Raji (cell line): ENCODE data around the gene HADHA.

Experiments used
- POLR2A ChIP-seq: IDR thresholded peaks from 2 replicates; pipeline ENCODE4 v1.6.1; 2011; ENCODE audit warnings: low read depth, low read length, control low read depth; ENCODE audit not compliant: insufficient read depth

HADHA gene

GRCh38 chr2:26215833-26216232 lies 28.6 kb downstream of the HADHA start:
- TF ChIP-seq POLR2A = no peak

- TF ChIP-seq POLR2A = no peak
Measured at GRCh38 chr2:26214759-26215158, 29.7 kb downstream of the HADHA start.

GRCh38 chr2:26212011-26212410 lies 32.4 kb downstream of the HADHA start:
- no peak for TF ChIP-seq POLR2A

GRCh38 chr2:26203906-26204305 lies 40.5 kb downstream of the HADHA start:
- no peak for TF ChIP-seq POLR2A

- no peak for TF ChIP-seq POLR2A
Measured at GRCh38 chr2:26202981-26203490, 41.4 kb downstream of the HADHA start.

- no peak for TF ChIP-seq POLR2A
Measured at GRCh38 chr2:26197516-26197915, 46.9 kb downstream of the HADHA start.

- TF ChIP-seq POLR2A = no peak
Measured at GRCh38 chr2:26196683-26197418, 47.6 kb downstream of the HADHA start.

GRCh38 chr2:26195040-26195984 lies 49.1 kb downstream of the HADHA start:
- no peak for TF ChIP-seq POLR2A

- TF ChIP-seq POLR2A = no peak
Measured at GRCh38 chr2:26193578-26194231, 50.7 kb downstream of the HADHA start.

- no peak for TF ChIP-seq POLR2A
Measured at GRCh38 chr2:26191316-26192159, 52.9 kb downstream of the HADHA start.

GRCh38 chr2:26190369-26190768 lies 54.1 kb downstream of the HADHA start:
- no peak for TF ChIP-seq POLR2A

- no peak for TF ChIP-seq POLR2A
Measured at GRCh38 chr2:26189751-26190150, 54.7 kb downstream of the HADHA start.

GRCh38 chr2:26189123-26189522 lies 55.3 kb downstream of the HADHA start:
- no peak for TF ChIP-seq POLR2A

- TF ChIP-seq POLR2A = no peak
Measured at GRCh38 chr2:26187537-26188104, 56.8 kb downstream of the HADHA start.

GRCh38 chr2:26187114-26187513 lies 57.3 kb downstream of the HADHA start:
- no peak for TF ChIP-seq POLR2A
